ENCODE measurements around the gene PRR36. TPM values are rescaled to one million over a fixed set of nuclear protein-coding genes. Genes with fewer than 3 reads are reported as not detected.
A peak's percentile ranks its signal among the peaks of the same experiment; 100 is the strongest.

Gene PRR36
- total and polyA plus RNA-seq, 12 donors: 0.01 to 0.07 (median 0.05) TPM; not detected in 9

DNA sequence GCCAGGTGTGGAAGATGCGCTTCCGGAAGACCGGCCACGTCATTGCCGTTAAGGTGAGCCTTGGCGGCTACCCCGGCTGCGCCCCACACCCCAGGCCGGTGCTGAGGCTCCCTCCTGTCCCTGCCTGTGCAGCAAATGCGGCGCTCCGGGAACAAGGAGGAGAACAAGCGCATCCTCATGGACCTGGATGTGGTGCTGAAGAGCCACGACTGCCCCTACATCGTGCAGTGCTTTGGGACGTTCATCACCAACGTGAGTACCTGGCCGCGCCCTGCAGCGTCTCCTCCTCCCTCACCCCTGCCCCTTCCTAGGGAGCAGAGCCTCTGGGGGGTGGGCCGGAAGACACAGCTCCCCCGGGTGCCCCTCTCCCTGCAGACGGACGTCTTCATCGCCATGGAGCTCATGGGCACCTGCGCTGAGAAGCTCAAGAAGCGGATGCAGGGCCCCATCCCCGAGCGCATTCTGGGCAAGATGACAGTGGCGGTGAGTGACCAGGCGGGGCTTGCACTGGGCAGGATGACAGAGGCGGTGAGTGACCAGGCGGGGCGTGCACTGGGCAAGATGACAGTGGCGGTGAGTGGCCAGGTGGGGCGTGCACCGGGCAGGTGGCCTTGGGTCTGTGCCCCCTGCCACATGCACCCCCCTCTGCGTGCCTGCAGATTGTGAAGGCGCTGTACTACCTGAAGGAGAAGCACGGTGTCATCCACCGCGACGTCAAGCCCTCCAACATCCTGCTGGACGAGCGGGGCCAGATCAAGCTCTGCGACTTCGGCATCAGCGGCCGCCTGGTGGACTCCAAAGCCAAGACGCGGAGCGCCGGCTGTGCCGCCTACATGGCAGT, 36.4 kb upstream of the PRR36 start:
- Histone ChIP-seq H3K27me3 (peaks cover under 1 to 22% (median 11%) of the 10 kb centered on the region in 7 donors), H3K4me1 (peaks cover 0 to 38% (median 20%) of the 10 kb centered on the region in 9 donors), H3K9me3 (no peaks in the 10 kb centered on the region), H3K27ac (no peak overlapping the region), H3K4me3 (no peak overlapping the region), H3K36me3 (peaks cover 4 to 70% (median 33%) of the 10 kb centered on the region in 9 donors)
- intact Hi-C loops (cut with DNase I): no loop called here
- ATAC-seq (no peak), DNase-seq (peak in 1 of 2 donors; percentile 11)
- 92 to 95% methylated on average over 54 of the region's 54 CpGs for WGBS, 2 donors
- TF ChIP-seq, protein P1, sequence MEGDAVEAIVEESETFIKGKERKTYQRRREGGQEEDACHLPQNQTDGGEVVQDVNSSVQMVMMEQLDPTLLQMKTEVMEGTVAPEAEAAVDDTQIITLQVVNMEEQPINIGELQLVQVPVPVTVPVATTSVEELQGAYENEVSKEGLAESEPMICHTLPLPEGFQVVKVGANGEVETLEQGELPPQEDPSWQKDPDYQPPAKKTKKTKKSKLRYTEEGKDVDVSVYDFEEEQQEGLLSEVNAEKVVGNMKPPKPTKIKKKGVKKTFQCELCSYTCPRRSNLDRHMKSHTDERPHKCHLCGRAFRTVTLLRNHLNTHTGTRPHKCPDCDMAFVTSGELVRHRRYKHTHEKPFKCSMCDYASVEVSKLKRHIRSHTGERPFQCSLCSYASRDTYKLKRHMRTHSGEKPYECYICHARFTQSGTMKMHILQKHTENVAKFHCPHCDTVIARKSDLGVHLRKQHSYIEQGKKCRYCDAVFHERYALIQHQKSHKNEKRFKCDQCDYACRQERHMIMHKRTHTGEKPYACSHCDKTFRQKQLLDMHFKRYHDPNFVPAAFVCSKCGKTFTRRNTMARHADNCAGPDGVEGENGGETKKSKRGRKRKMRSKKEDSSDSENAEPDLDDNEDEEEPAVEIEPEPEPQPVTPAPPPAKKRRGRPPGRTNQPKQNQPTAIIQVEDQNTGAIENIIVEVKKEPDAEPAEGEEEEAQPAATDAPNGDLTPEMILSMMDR (IDR thresholded peaks at IDR 0.05): no peak

DNA sequence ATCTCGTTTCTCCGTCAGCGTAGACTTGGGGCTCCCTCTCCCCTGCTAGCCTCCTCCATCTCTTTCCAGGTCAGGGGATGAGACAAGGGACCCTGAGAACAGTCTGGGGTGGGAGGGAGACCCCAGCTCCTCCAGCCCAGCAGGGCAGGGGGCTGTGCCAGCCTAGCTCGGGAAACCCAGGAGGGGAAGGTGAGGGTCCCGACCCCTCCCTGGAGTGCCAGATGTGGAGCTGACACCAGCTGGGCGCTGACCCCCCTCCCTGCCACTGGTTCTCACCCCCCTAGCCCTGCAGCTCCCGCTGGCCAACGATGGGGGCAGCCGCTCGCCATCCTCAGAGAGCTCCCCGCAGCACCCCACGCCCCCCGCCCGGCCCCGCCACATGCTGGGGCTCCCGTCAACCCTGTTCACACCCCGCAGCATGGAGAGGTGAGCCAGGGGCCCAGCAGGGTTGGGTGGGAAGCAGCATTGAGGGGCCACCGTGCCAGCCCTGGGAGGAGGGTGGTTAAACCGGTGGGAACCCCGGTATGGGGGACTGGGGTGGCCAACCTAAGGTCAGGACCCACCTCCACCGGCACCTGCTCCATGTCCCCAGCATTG, 35.4 kb upstream of the PRR36 start:
- 94% methylated on average over 17 to 21 of the region's 21 CpGs for WGBS, 2 donors
- H3K4me3 ChIP-seq: no peak overlapping the region
- peaks cover 4 to 70% (median 33%) of the 10 kb centered on the region in 9 donors for H3K36me3 ChIP-seq
- intact Hi-C loops (cut with DNase I): no loop called here
- no peak for DNase-seq
- ATAC-seq: no peak
- H3K27ac ChIP-seq: no peak overlapping the region
- H3K4me1 ChIP-seq: peaks cover 8 to 48% (median 29%) of the 10 kb centered on the region in 9 donors
- TF ChIP-seq, protein P1 (IDR thresholded peaks at IDR 0.05): no peak
- H3K9me3 ChIP-seq: no peaks in the 10 kb centered on the region
- H3K27me3 ChIP-seq: peaks cover 0 to 13% (median 3%) of the 10 kb centered on the region in 7 donors

DNA sequence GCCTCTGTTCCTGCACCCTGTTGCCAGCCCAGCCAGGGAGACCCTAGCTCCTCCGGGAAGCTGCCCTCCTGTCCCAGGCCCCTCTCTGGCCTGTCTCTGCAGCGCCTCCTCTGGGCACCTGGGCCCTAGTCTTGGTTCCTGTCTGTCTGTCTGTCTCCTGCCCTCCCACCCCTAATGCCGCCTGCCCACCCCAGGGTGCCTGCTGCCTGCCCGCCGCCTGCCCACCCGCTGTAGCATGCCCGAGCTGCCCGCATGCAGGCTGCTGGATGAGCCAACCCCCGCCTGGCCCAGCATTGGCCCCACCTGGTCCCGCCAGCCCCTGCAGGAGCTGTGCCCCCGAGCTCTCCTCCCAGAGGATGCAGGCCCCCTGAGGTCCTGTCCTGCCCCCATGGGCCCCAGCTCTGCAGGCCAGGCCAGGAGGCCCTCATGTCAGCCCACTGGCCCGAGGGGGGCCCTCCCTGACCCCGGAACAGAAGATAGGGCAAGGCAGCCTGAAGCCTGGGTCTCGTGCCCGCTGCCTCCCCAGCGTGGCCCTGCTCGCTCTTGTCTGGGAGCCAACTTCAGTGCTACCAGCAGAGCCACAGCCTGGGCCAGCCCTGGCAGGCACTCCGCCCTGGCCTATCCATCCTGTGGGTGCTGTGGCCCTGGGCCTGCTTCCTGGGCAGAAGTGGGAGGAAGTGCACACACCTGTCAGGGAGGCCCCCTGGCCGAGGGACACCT, 34.7 kb upstream of the PRR36 start:
- TF ChIP-seq, protein P1 (IDR thresholded peaks at IDR 0.05): no peak
- Histone ChIP-seq H3K27ac (peak overlapping the region in 1 of 10 donors; percentile 36), H3K4me3 (no peak overlapping the region), H3K27me3 (peaks cover 0 to 8% (median 0%) of the 10 kb centered on the region in 7 donors), H3K36me3 (peaks cover 4 to 70% (median 33%) of the 10 kb centered on the region in 9 donors), H3K9me3 (no peaks in the 10 kb centered on the region), H3K4me1 (peaks cover 11 to 52% (median 33%) of the 10 kb centered on the region in 9 donors)
- intact Hi-C loops (cut with DNase I): no loop called here
- ATAC-seq (peak in 1 of 8 donors; percentile 12), DNase-seq (no peak)
- WGBS, 2 donors: 87 to 93% methylated on average over 18 to 19 of the region's 19 CpGs

DNA sequence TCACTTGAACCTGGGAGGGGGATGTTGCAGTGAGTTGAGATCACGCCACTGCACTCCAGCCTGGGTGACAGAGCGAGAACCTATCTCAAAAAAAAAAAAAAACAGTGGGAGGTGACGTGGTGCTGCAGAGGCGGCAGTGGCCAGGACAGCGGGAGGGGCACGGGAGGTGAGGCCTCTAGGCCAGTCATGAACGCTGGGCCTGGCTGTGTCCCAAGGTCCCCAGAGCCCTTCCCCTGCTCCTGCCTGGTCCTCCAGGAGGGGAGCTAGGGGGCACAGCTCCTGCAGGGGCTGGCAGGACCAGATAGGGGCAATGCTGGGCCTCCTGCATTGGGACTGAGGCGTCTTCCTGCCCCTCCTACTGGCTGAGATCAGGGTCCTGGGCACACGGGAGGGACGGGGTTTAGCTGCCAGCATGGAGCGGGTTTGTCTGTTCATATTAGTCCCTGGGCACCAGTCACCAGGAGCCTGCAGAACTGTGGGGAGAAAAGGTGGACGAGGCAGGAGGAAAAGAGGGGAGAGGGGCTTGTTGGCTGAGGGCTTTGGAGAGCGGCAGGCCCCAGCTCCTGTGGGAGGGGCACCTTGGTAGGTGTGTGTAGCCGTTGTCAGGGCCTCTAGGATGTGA, 34.0 kb upstream of the PRR36 start:
- Histone ChIP-seq H3K27me3 (peaks cover 0 to 8% (median 0%) of the 10 kb centered on the region in 7 donors), H3K4me3 (no peak overlapping the region), H3K4me1 (peaks cover 11 to 54% (median 33%) of the 10 kb centered on the region in 9 donors), H3K9me3 (no peaks in the 10 kb centered on the region), H3K36me3 (peaks cover 4 to 63% (median 33%) of the 10 kb centered on the region in 9 donors), H3K27ac (peak overlapping the region in 1 of 10 donors; percentile 36)
- TF ChIP-seq, protein P1 (IDR thresholded peaks at IDR 0.05): no peak
- 59 to 65% methylated on average over 14 of the region's 14 CpGs for WGBS, 2 donors
- ATAC-seq: no peak
- no peak for DNase-seq
- intact Hi-C loops (cut with DNase I): no loop called here
